CD14-positive monocyte (primary cell): ENCODE measurements around the gene NELL1. TPM values are rescaled to one million over a fixed set of nuclear protein-coding genes. Genes with fewer than 3 reads are reported as not detected.

ENCODE experiments used
- DNase-seq, 3 donors: peaks; one replicate each; pipeline ENCODE4 v3.0.0-alpha.2; 2011 to 2022
- H2AFZ ChIP-seq: 2 replicates; pipeline ENCODE4 v1.6.0; 2012; ENCODE audit warnings: mild to moderate bottlenecking, low read depth, low read length, inconsistent platforms; ENCODE audit not compliant: insufficient read depth, poor library complexity, severe bottlenecking
- H3K27ac ChIP-seq, 2 donors: 1 replicate in 1 of 2; 2 replicates in 1 of 2; pipeline ENCODE4 v1.5.1; 2012 to 2013; ENCODE audit warnings: low read length in 2 of 2, control low read depth in 1 of 2, inconsistent platforms in 1 of 2, low read depth in 1 of 2, mild to moderate bottlenecking in 1 of 2
- H3K27me3 ChIP-seq, 2 donors: one replicate each; pipeline versions ENCODE4 v1.6.0 to v1.6.1; 2011 to 2013; ENCODE audit warnings: low read length in 2 of 2; ENCODE audit not compliant: control insufficient read depth in 2 of 2, insufficient read depth in 2 of 2
- H3K36me3 ChIP-seq, 2 donors: replicated peaks in 1 of 2; 1 replicate in 1 of 2; 2 replicates in 1 of 2; pipeline versions ENCODE4 v1.5.1 to v1.6.1; 2012 to 2013; ENCODE audit warnings: low read length in 2 of 2, control low read depth in 1 of 2, inconsistent platforms in 1 of 2, mild to moderate bottlenecking in 1 of 2; ENCODE audit not compliant: insufficient read depth in 2 of 2, control insufficient read depth in 1 of 2
- H3K4me1 ChIP-seq, 2 donors: 1 replicate in 1 of 2; 2 replicates in 1 of 2; pipeline versions ENCODE4 v1.5.1 to v1.6.1; 2012 to 2013; ENCODE audit warnings: low read length in 2 of 2, control low read depth in 1 of 2, inconsistent platforms in 1 of 2, mild to moderate bottlenecking in 1 of 2, moderate library complexity in 1 of 2; ENCODE audit not compliant: insufficient read depth in 2 of 2, control insufficient read depth in 1 of 2
- H3K4me2 ChIP-seq: replicated peaks from 2 replicates; pipeline ENCODE3; 2012; ENCODE audit warnings: low read length, moderate library complexity, mild to moderate bottlenecking; ENCODE audit not compliant: poor library complexity, severe bottlenecking; ENCODE audit errors: extremely low read depth
- H3K4me3 ChIP-seq, 3 experiments: fragments of 200-600 bp in 1 of 3; sonication (generic) in 1 of 3; replicated peaks in 1 of 3; 1 replicate in 2 of 3; 2 replicates in 1 of 3; pipeline ENCODE4 v1.5.1; 2011 to 2013; ENCODE audit warnings: low read length in 3 of 3, mild to moderate bottlenecking in 3 of 3, control low read depth in 2 of 3, low read depth in 2 of 3, inconsistent platforms in 1 of 3, moderate library complexity in 1 of 3
- H3K79me2 ChIP-seq: 2 replicates; pipeline ENCODE4 v1.6.0; 2012; ENCODE audit warnings: mild to moderate bottlenecking, control low read depth, inconsistent platforms, low read length, moderate library complexity; ENCODE audit not compliant: insufficient read depth
- H3K9ac ChIP-seq: 2 replicates; pipeline ENCODE4 v1.6.0; 2017; ENCODE audit warnings: low read length, mild to moderate bottlenecking; ENCODE audit not compliant: insufficient read depth, poor library complexity, severe bottlenecking
- H3K9me3 ChIP-seq, 2 donors: replicated peaks in 1 of 2; 1 replicate in 1 of 2; 2 replicates in 1 of 2; pipeline versions ENCODE4 v1.5.1 to v1.6.1; 2012 to 2013; ENCODE audit warnings: low read length in 2 of 2, control low read depth in 1 of 2; ENCODE audit not compliant: control insufficient read depth in 1 of 2, insufficient read depth in 1 of 2
- H4K20me1 ChIP-seq: 2 replicates; pipeline ENCODE4 v1.6.0; 2012; ENCODE audit warnings: mild to moderate bottlenecking, low read length, control low read depth, moderate library complexity; ENCODE audit not compliant: insufficient read depth
- H3K27ac Mint-ChIP-seq, 7 donors: one replicate each; pipeline ENCODE4 v1.8.0; 2020; ENCODE audit warnings: mild to moderate bottlenecking in 7 of 7, mixed read lengths in 7 of 7, moderate library complexity in 6 of 7, inconsistent platforms in 2 of 7
- H3K27me3 Mint-ChIP-seq, 3 donors: one replicate each; pipeline ENCODE4 v1.8.0; 2021 to 2022; ENCODE audit warnings: low read depth in 3 of 3, mild to moderate bottlenecking in 3 of 3, mixed read lengths in 3 of 3, moderate library complexity in 3 of 3, inconsistent platforms in 1 of 3
- H3K36me3 Mint-ChIP-seq, 2 donors: one replicate each; pipeline ENCODE4 v1.8.0; 2020; ENCODE audit warnings: mixed read lengths in 2 of 2, inconsistent platforms in 1 of 2, mild to moderate bottlenecking in 1 of 2
- H3K4me1 Mint-ChIP-seq: one replicate; pipeline ENCODE4 v1.8.0; 2020; ENCODE audit warnings: mild to moderate bottlenecking, mixed read lengths
- H3K4me3 Mint-ChIP-seq, 2 donors: one replicate each; pipeline ENCODE4 v1.8.0; 2020; ENCODE audit warnings: mild to moderate bottlenecking in 2 of 2, mixed read lengths in 2 of 2, moderate library complexity in 1 of 2
- H3K9me3 Mint-ChIP-seq, 7 donors: one replicate each; pipeline ENCODE4 v1.8.0; 2020 to 2022; ENCODE audit warnings: mixed read lengths in 7 of 7, mild to moderate bottlenecking in 6 of 7, moderate library complexity in 6 of 7, inconsistent platforms in 2 of 7
- CTCF ChIP-seq: fragments of 200-600 bp; IDR thresholded peaks from one replicate; pipeline ENCODE4 v1.8.0; 2022; ENCODE audit warnings: antibody characterized with exemption, mild to moderate bottlenecking
- WGBS: methylation state at CpG from one replicate; pipeline ENCODE4 v1.1.5; 2013; ENCODE audit warnings: missing lambda C conversion rate; ENCODE audit not compliant: insufficient coverage; 5-methylcytosine and 5-hydroxymethylcytosine counted together
- intact Hi-C, 2 donors: fragments of 100-400 bp; cut with micrococcal nuclease; formaldehyde crosslinking; loops; one replicate each; pipeline versions ENCODE4 v1.15.0 to v1.15.1; 2023
- polyA plus RNA-seq, 3 donors: library from polyadenylated mRNA; depleted of rRNA in 1 of 3; unstranded in 2 of 3; stranded (reverse) in 1 of 3; fragments of 300-500 nt in 2 of 3; fragments of >200 nt in 1 of 3; fragmentation: Illumina TruSeq in 2 of 3; gene quantifications; 1 replicate in 2 of 3; 2 replicates in 1 of 3; pipeline ENCODE4 v1.2.3, GENCODE V29; 2012 to 2021

NELL1 gene
- polyA plus RNA-seq, 3 donors: not detected

- Mint-ChIP-seq H3K27me3 (peaks cover 0 to 2% (median 1%) of the 10 kb centered on the region in 3 donors), H3K9me3 (peaks cover 0 to 4% (median 0%) of the 10 kb centered on the region in 7 donors), H3K36me3 (no peaks in the 10 kb centered on the region), H3K27ac (no peak overlapping the region), H3K4me1 (no peaks in the 10 kb centered on the region), H3K4me3 (no peak overlapping the region)
- intact Hi-C loops: no loop called here
- Histone ChIP-seq H3K79me2 (no peaks in the 10 kb centered on the region), H3K9me3 (no peaks in the 10 kb centered on the region), H3K27ac (no peak overlapping the region), H3K4me3 (no peak overlapping the region), H3K9ac (no peak overlapping the region), H3K36me3 (no peaks in the 10 kb centered on the region), H3K27me3 (no peaks in the 10 kb centered on the region), H2AFZ (no peak overlapping the region), H3K4me2 (no peak overlapping the region), H3K4me1 (no peaks in the 10 kb centered on the region), H4K20me1 (no peaks in the 10 kb centered on the region)
- TF ChIP-seq CTCF: no peak
- WGBS: no CpG with 5 or more reads among the region's 1 CpG
- DNase-seq: no peak
These were observed 831.9 kb downstream of the NELL1 start for GRCh38 chr11:21501245-21501644.

GRCh38 chr11:21505070-21505469, 835.7 kb downstream of the NELL1 start:
- no peaks in the 10 kb centered on the region for H3K4me1 Mint-ChIP-seq
- Histone ChIP-seq H2AFZ (no peak overlapping the region), H3K4me1 (no peaks in the 10 kb centered on the region), H3K27me3 (no peaks in the 10 kb centered on the region), H3K27ac (no peak overlapping the region), H3K9ac (no peak overlapping the region), H3K79me2 (no peaks in the 10 kb centered on the region), H3K4me2 (no peak overlapping the region), H3K9me3 (no peaks in the 10 kb centered on the region), H3K4me3 (no peak overlapping the region), H3K36me3 (no peaks in the 10 kb centered on the region), H4K20me1 (no peaks in the 10 kb centered on the region)
- no peak for TF ChIP-seq CTCF
- no CpG with 5 or more reads among the region's 1 CpG for WGBS
- intact Hi-C loops: no loop called here
- H3K4me3 Mint-ChIP-seq: no peak overlapping the region
- no peak overlapping the region for H3K27ac Mint-ChIP-seq
- H3K9me3 Mint-ChIP-seq: no peaks in the 10 kb centered on the region
- no peak for DNase-seq
- peaks cover 0 to 2% (median 0%) of the 10 kb centered on the region in 3 donors for H3K27me3 Mint-ChIP-seq
- H3K36me3 Mint-ChIP-seq: no peaks in the 10 kb centered on the region
